H9 (cell line): ENCODE data around the gene CALML4. TPM values are rescaled to one million over a fixed set of nuclear protein-coding genes. Genes with fewer than 3 reads are reported as not detected.

Experiments
- DNase-seq: peaks from one replicate; pipeline ENCODE4 v3.0.0-alpha.2; 2017
- H2AFZ ChIP-seq: one replicate; pipeline ENCODE4 v1.6.1; 2013; ENCODE audit warnings: mild to moderate bottlenecking, low read length, control low read depth, moderate library complexity
- H2AK5ac ChIP-seq: 2 replicates; pipeline ENCODE4 v1.6.1; 2013; ENCODE audit warnings: low read length, control low read depth, mixed read lengths; ENCODE audit not compliant: insufficient read length
- H2BK120ac ChIP-seq: one replicate; pipeline ENCODE4 v1.6.1; 2013; ENCODE audit warnings: low read depth, mild to moderate bottlenecking, low read length, control low read depth, inconsistent platforms; ENCODE audit not compliant: poor library complexity, severe bottlenecking
- H2BK12ac ChIP-seq: 2 replicates; pipeline ENCODE4 v1.6.1; 2013; ENCODE audit warnings: low read length, control low read depth, mixed read lengths, low read depth; ENCODE audit not compliant: insufficient read length
- H2BK15ac ChIP-seq: 2 replicates; pipeline ENCODE4 v1.6.1; 2013; ENCODE audit warnings: low read depth, low read length, control low read depth
- H2BK20ac ChIP-seq: one replicate; pipeline ENCODE4 v1.6.1; 2013; ENCODE audit warnings: low read depth, mild to moderate bottlenecking, low read length, control low read depth, inconsistent platforms; ENCODE audit not compliant: poor library complexity, severe bottlenecking
- H2BK5ac ChIP-seq: 2 replicates; pipeline ENCODE4 v1.6.1; 2013; ENCODE audit warnings: low read length, control low read depth, mixed read lengths; ENCODE audit not compliant: insufficient read length
- H3K14ac ChIP-seq: 2 replicates; pipeline ENCODE4 v1.6.1; 2013; ENCODE audit warnings: low read length, control low read depth; ENCODE audit not compliant: insufficient read depth
- H3K18ac ChIP-seq: 2 replicates; pipeline ENCODE4 v1.6.1; 2013; ENCODE audit warnings: low read depth, mild to moderate bottlenecking, mixed read lengths, low read length, control low read depth; ENCODE audit not compliant: insufficient read length
- H3K23ac ChIP-seq: 2 replicates; pipeline ENCODE4 v1.6.1; 2013; ENCODE audit warnings: low read length, control low read depth, mixed read lengths, low read depth; ENCODE audit not compliant: insufficient read length
- H3K23me2 ChIP-seq: 2 replicates; pipeline ENCODE4 v1.6.1; 2013; ENCODE audit warnings: low read depth, mild to moderate bottlenecking, mixed read lengths, low read length, control low read depth; ENCODE audit not compliant: insufficient read length, poor library complexity, severe bottlenecking
- H3K27ac ChIP-seq: 2 replicates; pipeline ENCODE4 v1.5.1; 2013; ENCODE audit warnings: low read length, control low read depth, mixed read lengths, low read depth; ENCODE audit not compliant: insufficient read length
- H3K27me3 ChIP-seq: 2 replicates; pipeline ENCODE4 v1.6.1; 2013; ENCODE audit warnings: low read length, control low read depth, inconsistent platforms; ENCODE audit not compliant: insufficient read depth
- H3K4ac ChIP-seq: 2 replicates; pipeline ENCODE4 v1.6.1; 2013; ENCODE audit warnings: low read depth, mild to moderate bottlenecking, control low read depth, inconsistent platforms, low read length, moderate library complexity
- H3K4me1 ChIP-seq: 2 replicates; pipeline ENCODE4 v1.6.1; 2013; ENCODE audit warnings: low read length, control low read depth, inconsistent platforms; ENCODE audit not compliant: insufficient read depth
- H3K4me2 ChIP-seq: 2 replicates; pipeline ENCODE4 v1.6.1; 2013; ENCODE audit warnings: low read length, control low read depth, mixed read lengths; ENCODE audit not compliant: insufficient read length, insufficient read depth
- H3K56ac ChIP-seq: 2 replicates; pipeline ENCODE4 v1.6.1; 2013; ENCODE audit warnings: low read depth, mild to moderate bottlenecking, mixed read lengths, low read length, control low read depth; ENCODE audit not compliant: insufficient read length
- H3K79me1 ChIP-seq: 2 replicates; pipeline ENCODE4 v1.6.1; 2013; ENCODE audit warnings: low read depth, mild to moderate bottlenecking, moderate library complexity, low read length, control low read depth, inconsistent platforms; ENCODE audit not compliant: insufficient read depth, poor library complexity, severe bottlenecking
- H3K79me2 ChIP-seq: 2 replicates; pipeline ENCODE4 v1.6.1; 2013; ENCODE audit warnings: low read length, control low read depth, inconsistent platforms; ENCODE audit not compliant: insufficient read depth
- H3K9ac ChIP-seq: 2 replicates; pipeline ENCODE4 v1.6.1; 2013; ENCODE audit warnings: low read length, control low read depth, mixed read lengths; ENCODE audit not compliant: insufficient read length; ENCODE audit errors: extremely low read depth
- H3K9me3 ChIP-seq: one replicate; pipeline ENCODE4 v1.6.1; 2013; ENCODE audit warnings: low read depth, low read length, inconsistent platforms; ENCODE audit not compliant: control insufficient read depth
- H3T11ph ChIP-seq: one replicate; pipeline ENCODE4 v1.6.1; 2013; ENCODE audit warnings: mild to moderate bottlenecking, low read length, control low read depth, inconsistent platforms
- H4K20me1 ChIP-seq: one replicate; pipeline ENCODE4 v1.6.1; 2013; ENCODE audit not compliant: control insufficient read depth, insufficient read length, insufficient read depth
- H4K5ac ChIP-seq: 2 replicates; pipeline ENCODE4 v1.6.1; 2013; ENCODE audit warnings: low read depth, mild to moderate bottlenecking, mixed read lengths, low read length, control low read depth; ENCODE audit not compliant: insufficient read length
- H4K8ac ChIP-seq: replicated peaks from 2 replicates; pipeline ENCODE4 v1.6.1; 2013; ENCODE audit warnings: low read length, control low read depth, mixed read lengths, low read depth; ENCODE audit not compliant: insufficient read length
- H4K91ac ChIP-seq: 2 replicates; pipeline ENCODE4 v1.6.1; 2013; ENCODE audit warnings: low read depth, mild to moderate bottlenecking, moderate library complexity, mixed read lengths, low read length, control low read depth; ENCODE audit not compliant: insufficient read length
- H3K27ac Mint-ChIP-seq, 3 experiments: 2 replicates in 2 of 3; 3 replicates in 1 of 3; pipeline ENCODE4 v1.8.0; 2020 to 2021; ENCODE audit warnings: mixed read lengths in 3 of 3, mild to moderate bottlenecking in 1 of 3, moderate library complexity in 1 of 3
- H3K27me3 Mint-ChIP-seq: 2 replicates; pipeline ENCODE4 v1.8.0; 2021; ENCODE audit warnings: low read depth, mild to moderate bottlenecking, moderate library complexity, mixed read lengths
- H3K36me3 Mint-ChIP-seq, 3 experiments: 2 replicates in 2 of 3; 3 replicates in 1 of 3; pipeline ENCODE4 v1.8.0; 2020 to 2021; ENCODE audit warnings: low read depth in 3 of 3, mixed read lengths in 3 of 3; ENCODE audit not compliant: insufficient read depth in 1 of 3
- H3K4me1 Mint-ChIP-seq, 2 experiments: 2 replicates each; pipeline ENCODE4 v1.8.0; 2020; ENCODE audit warnings: mixed read lengths in 2 of 2
- H3K4me3 Mint-ChIP-seq, 2 experiments: 2 replicates in 1 of 2; 3 replicates in 1 of 2; pipeline ENCODE4 v1.8.0; 2020 to 2021; ENCODE audit warnings: mild to moderate bottlenecking in 2 of 2, mixed read lengths in 2 of 2, moderate library complexity in 1 of 2
- H3K9me3 Mint-ChIP-seq, 2 experiments: 2 replicates in 1 of 2; 3 replicates in 1 of 2; pipeline ENCODE4 v1.8.0; 2020; ENCODE audit warnings: mild to moderate bottlenecking in 2 of 2, mixed read lengths in 2 of 2, moderate library complexity in 1 of 2
- CTCF ChIP-seq: fragments of 200-600 bp; sonication (generic); conservative IDR thresholded peaks from 3 replicates; pipeline ENCODE4 v1.8.0; 2021; ENCODE audit warnings: antibody characterized with exemption, mild to moderate bottlenecking
- WGBS: extraction: QIAGEN DNeasy Blood & Tissue Kit; methylation state at CpG from one replicate; pipeline ENCODE4 v1.1.7; 2013; ENCODE audit warnings: missing lambda C conversion rate, low lambda C conversion rate, mixed read lengths; ENCODE audit not compliant: insufficient read length; ENCODE audit errors: extremely low coverage; 5-methylcytosine and 5-hydroxymethylcytosine counted together
- total RNA-seq: library from RNA; stranded (reverse); gene quantifications from 2 replicates; pipeline ENCODE4 v1.2.1, GENCODE V29; 2021

Gene CALML4
- total RNA-seq, 1 experiment from 2014 or later = 11.8 TPM

- Mint-ChIP-seq H3K9me3 (peaks cover 17 to 19% of the 10 kb centered on the region in 2 experiments), H3K27ac (no peak overlapping the region), H3K4me3 (no peak overlapping the region), H3K4me1 (no peaks in the 10 kb centered on the region; a peak in 1 of 4 replicates), H3K27me3 (no peaks in the 10 kb centered on the region), H3K36me3 (peaks cover 44 to 67% (median 60%) of the 10 kb centered on the region in 3 experiments)
- no peak overlapping the region for H3K4me2 ChIP-seq
- H3K23me2 ChIP-seq = no peaks in the 10 kb centered on the region
- no peak overlapping the region for H2AFZ ChIP-seq
- H3K23ac ChIP-seq = no peak overlapping the region
- H3K4ac ChIP-seq = no peak overlapping the region
- no peak overlapping the region for H3K18ac ChIP-seq
- no peak overlapping the region for H2BK20ac ChIP-seq
- WGBS = no CpG with 5 or more reads among the region's 6 CpGs
- no peak for DNase-seq
- H4K5ac ChIP-seq = no peak overlapping the region
- no peak overlapping the region for H4K91ac ChIP-seq
- no peak overlapping the region for H3K56ac ChIP-seq
- H3K4me1 ChIP-seq = no peaks in the 10 kb centered on the region
- H3K9me3 ChIP-seq = no peaks in the 10 kb centered on the region
- no peak overlapping the region for H2BK12ac ChIP-seq
- no peak overlapping the region for H3T11ph ChIP-seq
- H2BK5ac ChIP-seq = no peak overlapping the region
- no peak overlapping the region for H3K14ac ChIP-seq
- no peak overlapping the region for H3K27ac ChIP-seq
- H2AK5ac ChIP-seq = no peak overlapping the region
- no peak for TF ChIP-seq CTCF
- H4K20me1 ChIP-seq = no peaks in the 10 kb centered on the region
- no peak overlapping the region for H2BK15ac ChIP-seq
- H3K27me3 ChIP-seq = no peaks in the 10 kb centered on the region
- peaks cover 17% of the 10 kb centered on the region; the same call in 1 of the 2 replicates for H3K79me2 ChIP-seq
- peaks cover 21% of the 10 kb centered on the region for H3K79me1 ChIP-seq
- H2BK120ac ChIP-seq = no peak overlapping the region
- H3K9ac ChIP-seq = no peak overlapping the region
- H4K8ac ChIP-seq = no peak overlapping the region
Measured at GRCh38 chr15:68220967-68221366, 15.8 kb upstream of the CALML4 start.
